Ascending aorta (tissue), 2 donors: ENCODE results near the gene KRTAP4-5. TPM values are rescaled to one million over a fixed set of nuclear protein-coding genes. Genes with fewer than 3 reads are reported as not detected.
"Not testable (repeated sequence)": the region's sequence is repeated elsewhere in the genome, so short reads cannot be mapped to it uniquely, and the experiment has no call there.

ENCODE experiments used
- DNase-seq, 2 donors: peaks; one replicate each; pipeline ENCODE4 v3.0.0-alpha.2; 2019; ENCODE audit warnings: low spot score in 2 of 2
- H3K27ac ChIP-seq, 2 donors: fragments of 200-600 bp; sonication (generic); one replicate each; pipeline ENCODE4 v1.5.1; 2016 to 2017; ENCODE audit warnings: mild to moderate bottlenecking in 1 of 2
- H3K27me3 ChIP-seq: fragments of 200-600 bp; sonication (generic); one replicate; pipeline ENCODE4 v1.5.1; 2017
- H3K36me3 ChIP-seq, 2 donors: fragments of 200-600 bp; sonication (generic); one replicate each; pipeline ENCODE4 v1.5.1; 2016
- H3K4me1 ChIP-seq, 2 donors: fragments of 200-600 bp; sonication (generic); one replicate each; pipeline ENCODE4 v1.5.1; 2016 to 2017; ENCODE audit warnings: mild to moderate bottlenecking in 1 of 2
- H3K4me3 ChIP-seq, 2 donors: fragments of 200-600 bp; sonication (generic); one replicate each; pipeline ENCODE4 v1.5.1; 2016 to 2017; ENCODE audit warnings: mild to moderate bottlenecking in 1 of 2
- H3K9me3 ChIP-seq, 2 donors: fragments of 200-600 bp; sonication (generic); one replicate each; pipeline ENCODE4 v1.5.1; 2016
- intact Hi-C: fragments of 100-400 bp; cut with DNase I; formaldehyde crosslinking; loops from one replicate; pipeline ENCODE4 v1.15.1; 2023
- total RNA-seq: library from RNA; depleted of rRNA; stranded (reverse); fragments of >200 nt; gene quantifications from one replicate; pipeline ENCODE4 v1.1.0, GENCODE V29; 2016
- TF ChIP-seq, protein P1 (sequence below), 3 experiments: fragments of 200-600 bp in 2 of 3; fragments of 450-650 bp in 1 of 3; sonication (generic) in 2 of 3; IDR thresholded peaks; one replicate each; pipeline ENCODE4 v1.5.1; 2016 to 2019; ENCODE audit warnings: antibody characterized with exemption in 3 of 3, mild to moderate bottlenecking in 1 of 3, moderate library complexity in 1 of 3

The KRTAP4-5 gene
- total RNA-seq, 1 donor from 2014 or later, result not detected

DNA sequence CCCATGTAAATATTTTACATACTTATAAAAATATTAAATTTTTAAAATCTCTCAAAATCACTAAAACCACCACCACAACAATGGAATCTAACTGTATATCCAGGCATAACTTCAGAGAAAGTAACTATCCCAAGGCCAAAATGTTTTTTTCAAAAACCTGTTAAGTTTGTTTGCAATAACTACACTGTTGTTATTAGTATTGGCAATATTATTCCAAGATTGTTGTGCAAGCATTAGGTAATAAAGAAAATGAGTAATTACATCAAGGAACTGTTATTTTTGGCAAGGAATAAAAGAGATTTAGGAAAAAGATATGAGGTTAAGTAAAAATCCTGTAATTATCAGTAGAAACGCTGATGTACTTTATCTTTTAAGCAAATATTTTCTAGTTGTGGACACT, 22.3 kb downstream of the KRTAP4-5 start:
- Histone ChIP-seq H3K27me3 (no peaks in the 10 kb centered on the region), H3K9me3 (peaks cover 0 to 7% of the 10 kb centered on the region in 2 donors), H3K4me3 (no peak overlapping the region), H3K4me1 (no peaks in the 10 kb centered on the region), H3K27ac (no peak overlapping the region), H3K36me3 (no peaks in the 10 kb centered on the region)
- intact Hi-C loops, result no loop called here
- TF ChIP-seq, protein P1, sequence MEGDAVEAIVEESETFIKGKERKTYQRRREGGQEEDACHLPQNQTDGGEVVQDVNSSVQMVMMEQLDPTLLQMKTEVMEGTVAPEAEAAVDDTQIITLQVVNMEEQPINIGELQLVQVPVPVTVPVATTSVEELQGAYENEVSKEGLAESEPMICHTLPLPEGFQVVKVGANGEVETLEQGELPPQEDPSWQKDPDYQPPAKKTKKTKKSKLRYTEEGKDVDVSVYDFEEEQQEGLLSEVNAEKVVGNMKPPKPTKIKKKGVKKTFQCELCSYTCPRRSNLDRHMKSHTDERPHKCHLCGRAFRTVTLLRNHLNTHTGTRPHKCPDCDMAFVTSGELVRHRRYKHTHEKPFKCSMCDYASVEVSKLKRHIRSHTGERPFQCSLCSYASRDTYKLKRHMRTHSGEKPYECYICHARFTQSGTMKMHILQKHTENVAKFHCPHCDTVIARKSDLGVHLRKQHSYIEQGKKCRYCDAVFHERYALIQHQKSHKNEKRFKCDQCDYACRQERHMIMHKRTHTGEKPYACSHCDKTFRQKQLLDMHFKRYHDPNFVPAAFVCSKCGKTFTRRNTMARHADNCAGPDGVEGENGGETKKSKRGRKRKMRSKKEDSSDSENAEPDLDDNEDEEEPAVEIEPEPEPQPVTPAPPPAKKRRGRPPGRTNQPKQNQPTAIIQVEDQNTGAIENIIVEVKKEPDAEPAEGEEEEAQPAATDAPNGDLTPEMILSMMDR (IDR thresholded peaks at IDR 0.05), result no peak
- DNase-seq, result no peak

GRCh38 chr17:41126412-41126811, 23.2 kb downstream of the KRTAP4-5 start:
- no peaks in the 10 kb centered on the region for H3K36me3 ChIP-seq
- DNase-seq, result no peak
- H3K27ac ChIP-seq, result no peak overlapping the region
- H3K4me1 ChIP-seq, result no peaks in the 10 kb centered on the region
- intact Hi-C loops, result no loop called here
- peaks cover 0 to 7% of the 10 kb centered on the region in 2 donors for H3K9me3 ChIP-seq
- H3K4me3 ChIP-seq, result no peak overlapping the region
- H3K27me3 ChIP-seq, result no peaks in the 10 kb centered on the region
- TF ChIP-seq, protein P1 (IDR thresholded peaks at IDR 0.05), result no peak

- peaks cover 0 to 7% of the 10 kb centered on the region in 2 donors for H3K9me3 ChIP-seq
These were observed 24.6 kb downstream of the KRTAP4-5 start for GRCh38 chr17:41125064-41125463.

DNA sequence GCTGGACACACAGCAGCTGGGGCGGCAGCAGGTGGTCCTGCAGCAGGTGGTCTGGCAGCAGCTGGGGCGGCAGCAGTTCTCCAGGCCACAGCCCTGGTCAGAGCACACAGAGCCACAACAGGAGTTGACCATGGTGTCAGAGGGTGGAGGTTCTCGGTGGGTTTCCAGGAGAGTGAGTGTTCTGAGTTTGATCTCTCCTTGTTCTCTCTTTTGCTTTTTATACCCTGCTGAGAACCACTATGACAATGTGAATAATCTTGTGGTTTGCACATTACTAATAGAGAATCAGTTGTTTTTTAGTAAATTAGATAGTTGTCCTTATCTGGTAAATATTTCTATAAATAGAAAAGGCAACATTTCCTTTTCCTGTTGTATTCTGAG, 25.6 kb downstream of the KRTAP4-5 start, which contains the start of gene KRTAP4-12:
Gene KRTAP4-12 (minus strand): TSS at position 192 of the 381 bp plus-strand sequence. CDS start 60 bp downstream, at position 132.
- intact Hi-C loops, DNase-seq, H3K27me3 ChIP-seq, H3K9me3 ChIP-seq, H3K4me3 ChIP-seq, H3K4me1 ChIP-seq, H3K36me3 ChIP-seq, H3K27ac ChIP-seq: not testable (repeated sequence)

More at GRCh38 chr17:41125064-41125463, 24.6 kb downstream of the KRTAP4-5 start:
- Histone ChIP-seq H3K36me3 (no peaks in the 10 kb centered on the region), H3K4me3 (no peak overlapping the region), H3K27ac (no peak overlapping the region), H3K27me3 (no peaks in the 10 kb centered on the region), H3K4me1 (no peaks in the 10 kb centered on the region)
- TF ChIP-seq, protein P1 (IDR thresholded peaks at IDR 0.05), result no peak
- intact Hi-C loops, result no loop called here
- no peak for DNase-seq

GRCh38 chr17:41123292-41123990, 26.2 kb downstream of the KRTAP4-5 start:
- H3K4me1 ChIP-seq, DNase-seq, intact Hi-C loops, H3K36me3 ChIP-seq, H3K27me3 ChIP-seq, H3K9me3 ChIP-seq, H3K27ac ChIP-seq, H3K4me3 ChIP-seq: not testable (repeated sequence)

DNA sequence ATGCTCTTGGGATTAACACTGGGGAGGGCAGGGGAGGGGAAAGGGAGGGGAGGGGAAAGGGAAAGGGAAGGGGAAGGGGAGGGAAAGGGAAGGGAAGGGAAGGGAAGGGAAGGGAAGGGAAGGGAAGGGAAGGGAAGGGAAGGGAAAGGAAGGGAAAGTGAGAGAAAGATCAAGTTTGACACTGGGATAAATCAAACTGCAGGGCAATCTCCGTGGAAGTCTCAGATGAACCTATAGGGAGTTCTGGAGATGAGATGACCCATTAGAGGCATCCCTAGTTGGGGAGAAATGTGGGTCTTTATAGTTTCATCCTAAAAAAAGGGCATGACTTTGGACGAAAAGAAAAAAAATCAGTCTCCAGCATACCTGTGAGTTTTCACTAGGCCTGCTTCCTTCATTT, 27.9 kb downstream of the KRTAP4-5 start:
- Histone ChIP-seq H3K27me3 (no peaks in the 10 kb centered on the region), H3K4me1 (no peaks in the 10 kb centered on the region), H3K27ac (no peak overlapping the region), H3K36me3 (no peaks in the 10 kb centered on the region), H3K9me3 (no peaks in the 10 kb centered on the region), H3K4me3 (no peak overlapping the region)
- DNase-seq, result no peak
- TF ChIP-seq, protein P1 (IDR thresholded peaks at IDR 0.05), result no peak
- intact Hi-C loops, result no loop called here

- H3K9me3 ChIP-seq, H3K27me3 ChIP-seq, DNase-seq, intact Hi-C loops, H3K27ac ChIP-seq, H3K36me3 ChIP-seq, H3K4me1 ChIP-seq, H3K4me3 ChIP-seq: not testable (repeated sequence)
These were observed 29.6 kb downstream of the KRTAP4-5 start for GRCh38 chr17:41119696-41120690.
